Measurements from ENCODE around the gene SPOCK2.
A peak's percentile ranks its signal among the peaks of the same experiment; 100 is the strongest.
"Not testable (repeated sequence)": the region's sequence is repeated elsewhere in the genome, so short reads cannot be mapped to it uniquely, and the experiment has no call there.

The SPOCK2 gene, protein sequence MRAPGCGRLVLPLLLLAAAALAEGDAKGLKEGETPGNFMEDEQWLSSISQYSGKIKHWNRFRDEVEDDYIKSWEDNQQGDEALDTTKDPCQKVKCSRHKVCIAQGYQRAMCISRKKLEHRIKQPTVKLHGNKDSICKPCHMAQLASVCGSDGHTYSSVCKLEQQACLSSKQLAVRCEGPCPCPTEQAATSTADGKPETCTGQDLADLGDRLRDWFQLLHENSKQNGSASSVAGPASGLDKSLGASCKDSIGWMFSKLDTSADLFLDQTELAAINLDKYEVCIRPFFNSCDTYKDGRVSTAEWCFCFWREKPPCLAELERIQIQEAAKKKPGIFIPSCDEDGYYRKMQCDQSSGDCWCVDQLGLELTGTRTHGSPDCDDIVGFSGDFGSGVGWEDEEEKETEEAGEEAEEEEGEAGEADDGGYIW

DNA sequence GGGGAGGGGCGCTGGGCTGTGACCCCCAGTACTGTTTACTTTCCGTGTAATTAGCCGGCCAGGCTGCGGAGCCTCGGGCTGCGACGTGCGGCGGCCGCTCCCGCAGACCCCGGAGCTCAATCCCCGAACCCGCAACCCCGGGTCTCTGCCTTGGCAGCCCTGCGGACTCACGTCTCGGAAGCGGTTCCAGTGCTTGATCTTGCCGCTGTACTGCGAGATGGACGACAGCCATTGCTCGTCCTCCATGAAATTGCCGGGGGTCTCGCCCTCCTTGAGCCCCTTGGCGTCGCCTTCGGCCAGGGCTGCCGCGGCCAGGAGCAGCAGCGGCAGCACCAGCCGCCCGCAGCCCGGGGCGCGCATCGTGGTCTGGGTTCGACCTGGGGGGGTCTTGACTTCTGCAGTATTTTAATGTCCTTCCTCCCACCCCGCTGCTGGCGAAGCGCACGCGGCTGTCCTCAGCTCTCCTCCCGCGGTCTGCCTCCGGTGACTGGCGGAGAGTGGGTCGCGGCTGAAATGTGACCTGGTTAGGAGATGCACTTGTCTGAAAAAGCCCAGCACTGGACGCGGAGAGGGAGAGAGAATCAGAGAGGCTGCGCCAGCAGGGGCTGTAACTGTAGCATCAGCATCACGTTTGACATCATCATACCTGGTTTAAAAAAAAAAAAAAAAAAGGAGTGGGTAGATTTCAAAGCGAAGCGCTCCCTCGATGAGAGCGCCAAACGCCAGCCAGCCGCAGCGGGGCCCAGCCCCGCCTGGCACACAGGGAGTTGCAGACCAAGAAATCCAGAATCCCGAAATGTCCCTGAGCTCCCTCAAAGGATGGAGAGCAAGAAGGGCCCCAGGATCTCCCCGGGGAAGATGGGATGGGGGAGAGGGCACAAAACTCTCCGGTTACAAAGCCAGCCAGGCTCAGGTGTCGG lies at the start of gene SPOCK2:
SPOCK2 (minus strand) TSS at position 583 of the 920 bp plus-strand sequence; CDS start at position 360, 223 bp downstream.
- no peak for DNase-seq

DNA sequence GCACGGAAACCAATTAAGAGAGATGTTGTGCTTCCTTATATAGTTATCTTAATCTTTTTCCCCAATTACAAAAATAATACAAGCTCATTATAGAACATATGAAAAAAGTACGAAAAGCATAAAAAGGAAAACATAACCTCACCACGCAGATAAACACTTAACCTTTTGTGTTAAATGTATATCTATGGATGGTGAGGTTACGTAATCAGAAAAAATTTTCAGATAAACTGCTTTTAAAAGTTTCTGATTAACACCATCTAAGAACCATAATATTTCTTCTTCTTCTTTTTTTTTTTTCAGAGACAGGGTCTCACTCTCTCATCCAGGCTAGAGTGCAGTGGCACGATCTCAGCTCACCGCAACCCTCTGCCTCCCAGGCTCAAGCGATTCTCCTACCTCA lies 49.2 kb upstream of the SPOCK2 start:
- no peak for DNase-seq

DNA sequence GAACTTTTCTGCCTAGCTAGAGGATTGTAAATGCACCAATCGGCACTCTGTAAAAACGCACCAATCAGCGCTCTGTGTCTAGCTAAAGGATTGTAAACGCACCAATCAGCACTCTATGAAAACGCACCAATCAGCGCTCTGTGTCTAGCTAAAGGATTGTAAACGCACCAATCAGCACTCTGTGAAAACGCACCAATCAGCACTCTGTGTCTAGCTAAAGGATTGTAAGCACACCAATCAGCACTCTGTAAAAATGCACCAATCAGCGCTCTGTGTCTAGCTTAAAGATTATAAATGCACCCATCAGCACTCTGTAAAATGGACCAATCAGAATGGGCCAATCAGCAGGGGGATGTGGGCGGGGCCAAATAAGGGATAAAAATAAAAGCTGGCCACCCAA lies 47.9 kb upstream of the SPOCK2 start:
- DNase-seq: not testable (repeated sequence)

DNA sequence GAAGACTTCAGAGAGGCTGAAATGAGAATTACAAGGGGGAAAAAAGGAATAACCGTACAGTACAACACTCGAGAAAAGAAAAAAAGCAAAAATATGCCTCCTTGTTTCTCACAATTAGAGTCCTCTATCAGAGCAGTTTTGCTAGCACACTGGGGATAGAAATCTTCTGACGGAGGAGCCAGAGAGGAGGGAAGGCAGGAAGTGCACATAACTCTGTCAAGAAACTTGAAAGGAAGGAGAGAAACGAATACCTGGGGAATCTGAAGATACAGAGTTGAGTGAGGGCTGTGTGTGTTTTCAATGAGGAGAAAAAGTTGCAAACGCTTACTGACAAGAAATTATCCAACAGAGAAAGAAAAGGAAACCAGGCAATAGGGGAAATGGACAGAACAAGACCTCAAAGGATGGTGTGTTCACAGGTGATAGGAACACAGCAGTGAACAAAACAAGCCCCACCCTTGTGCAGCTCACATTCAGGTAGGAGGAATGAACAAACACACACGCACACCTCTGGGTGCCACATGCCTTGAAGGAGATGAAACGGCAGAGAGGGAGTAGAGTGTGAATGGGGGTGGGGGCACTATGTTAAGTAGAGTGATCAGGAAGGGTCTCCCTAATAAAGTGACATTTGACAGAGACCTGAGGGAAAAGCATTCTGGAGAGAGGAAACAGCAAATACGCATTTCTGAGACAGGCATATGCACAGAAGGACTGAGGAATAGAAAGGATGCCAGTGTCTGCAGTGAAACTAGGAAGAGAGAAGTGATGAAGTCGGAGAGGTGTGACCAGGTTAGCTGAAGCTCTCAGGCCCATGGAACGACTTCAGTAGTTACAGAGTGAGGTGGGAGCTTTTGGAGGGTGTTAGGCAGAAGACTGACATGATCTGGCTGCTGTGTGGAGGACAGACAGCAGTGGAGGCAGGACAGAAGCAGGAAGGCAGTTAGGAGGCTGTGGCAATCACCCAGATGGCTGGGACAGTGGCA lies 46.7 kb upstream of the SPOCK2 start:
- no peak for DNase-seq

DNA sequence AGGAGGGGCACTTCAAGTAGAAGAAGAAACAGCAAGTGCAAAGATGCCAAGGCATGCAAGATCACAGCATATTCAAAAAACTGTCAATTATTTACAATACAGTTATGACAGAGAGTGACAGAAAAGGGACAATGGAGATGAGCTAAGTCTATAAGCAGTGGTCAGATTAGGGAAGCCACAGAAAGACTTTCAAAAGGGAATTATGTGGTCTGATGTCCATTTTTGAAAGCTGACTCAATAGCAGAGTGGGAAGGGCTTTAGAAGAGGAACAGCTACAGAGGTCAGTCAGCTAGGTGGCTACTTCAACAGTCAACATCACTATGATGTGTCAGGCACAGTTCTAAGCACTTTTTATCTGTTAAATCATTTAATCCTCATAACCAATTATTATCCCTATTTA lies 45.2 kb upstream of the SPOCK2 start:
- DNase-seq: no peak

DNA sequence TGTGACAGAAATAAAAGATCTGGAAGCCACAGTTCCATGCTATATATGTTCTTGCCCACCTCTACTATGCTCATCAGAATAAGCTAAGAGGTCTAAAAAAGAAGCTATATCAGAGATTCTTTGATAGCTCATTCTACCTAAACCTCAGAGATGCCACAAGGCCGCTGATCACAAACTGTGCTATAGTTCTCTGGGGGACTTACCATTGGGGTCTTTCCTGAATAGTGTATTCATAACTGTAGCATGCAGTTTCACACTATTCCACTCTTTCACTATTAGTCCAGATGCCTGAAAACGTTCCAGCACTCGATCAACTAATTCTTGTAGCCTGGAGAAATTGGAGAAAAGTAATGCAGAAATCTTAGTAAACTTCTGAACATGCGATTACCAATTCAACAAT lies 44.5 kb upstream of the SPOCK2 start:
- DNase-seq: no peak

DNA sequence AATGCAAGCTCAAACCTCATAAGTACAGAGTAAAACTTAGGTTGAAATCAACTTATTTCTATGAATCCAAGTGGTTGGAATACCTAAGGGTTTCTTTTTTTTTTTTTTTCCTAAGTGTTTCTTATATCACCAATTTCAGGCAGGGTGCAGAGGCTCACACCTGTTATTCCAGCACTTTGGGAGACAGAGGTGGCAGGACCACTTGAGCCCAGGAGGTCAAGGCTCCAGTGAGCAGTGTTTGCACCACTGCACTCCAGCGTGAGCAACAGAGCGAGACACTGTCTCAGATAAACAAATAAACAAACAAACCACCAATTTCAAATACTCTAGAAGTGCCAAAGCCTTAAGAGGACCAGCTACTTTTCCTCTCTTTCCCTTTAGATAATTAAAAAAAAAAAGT lies 39.2 kb upstream of the SPOCK2 start:
- DNase-seq: no peak

DNA sequence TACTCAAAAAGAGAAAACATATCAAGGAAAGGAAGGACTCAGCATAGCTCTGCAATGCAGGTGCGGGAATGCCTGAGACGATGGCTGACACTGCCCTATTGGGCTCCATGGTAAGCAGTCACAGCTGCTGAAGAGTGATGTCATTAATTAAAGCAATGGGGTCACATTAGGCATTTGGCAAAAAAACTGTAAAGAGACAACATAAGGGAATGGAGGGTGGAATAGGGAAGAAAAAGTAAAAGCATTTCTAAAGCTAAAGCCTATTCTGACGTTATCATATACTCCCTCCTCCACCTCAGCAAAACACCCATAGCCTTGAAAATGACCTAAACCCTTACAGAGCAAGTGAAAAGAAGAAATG lies 38.5 kb upstream of the SPOCK2 start:
- no peak for DNase-seq

DNA sequence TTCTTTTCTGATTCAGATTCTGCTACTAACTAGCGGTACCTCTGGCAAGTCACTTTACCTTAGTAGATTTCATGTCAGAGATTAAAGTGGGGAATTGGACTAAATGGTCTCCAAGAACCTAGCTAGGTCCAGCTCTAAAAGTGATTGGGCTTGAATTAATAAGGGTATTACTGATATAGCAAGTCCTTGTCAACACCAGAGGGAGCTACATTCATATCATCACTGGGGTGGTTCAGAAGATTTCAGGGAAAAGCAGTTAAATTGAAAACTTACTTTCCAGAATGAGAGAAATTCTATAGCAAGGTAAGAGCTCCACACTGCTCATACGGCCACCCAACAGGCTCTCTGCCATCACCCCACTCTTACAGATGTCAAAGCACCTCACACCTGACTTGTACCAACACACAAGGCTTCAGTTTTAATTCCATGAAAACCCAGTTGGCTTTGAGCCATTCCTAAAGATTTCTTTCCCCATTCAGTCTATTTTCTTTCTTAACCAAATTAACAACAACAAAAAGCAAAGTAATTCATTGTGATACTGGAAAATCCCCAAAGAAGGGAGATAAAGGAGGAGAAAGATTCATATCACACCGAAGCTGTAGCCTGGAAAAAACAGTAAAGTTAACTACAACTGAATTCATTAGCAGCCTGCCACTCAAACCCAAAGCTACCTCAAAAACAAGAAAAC lies 38.0 kb upstream of the SPOCK2 start:
- DNase-seq: peak in 1 of 2 experiments; percentile 19

DNA sequence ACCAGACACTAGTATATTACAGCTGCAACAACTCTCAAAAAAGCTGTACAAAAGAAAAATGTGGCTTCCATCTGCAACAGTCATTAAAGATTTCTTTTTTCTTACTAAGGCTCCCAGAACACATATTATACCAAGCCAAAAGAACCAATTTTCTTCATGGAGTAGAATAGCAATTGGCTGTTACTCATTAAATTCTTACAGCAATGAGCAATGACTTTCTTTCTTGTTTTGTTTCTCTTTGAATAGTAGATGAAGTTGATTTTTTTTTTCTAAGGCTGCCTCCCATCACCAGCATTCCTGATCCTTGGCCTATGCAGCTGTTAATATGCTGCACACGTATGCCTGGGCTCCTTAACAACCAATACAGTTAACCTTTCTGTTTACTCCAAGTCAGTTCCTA lies 36.6 kb upstream of the SPOCK2 start:
- no peak for DNase-seq

DNA sequence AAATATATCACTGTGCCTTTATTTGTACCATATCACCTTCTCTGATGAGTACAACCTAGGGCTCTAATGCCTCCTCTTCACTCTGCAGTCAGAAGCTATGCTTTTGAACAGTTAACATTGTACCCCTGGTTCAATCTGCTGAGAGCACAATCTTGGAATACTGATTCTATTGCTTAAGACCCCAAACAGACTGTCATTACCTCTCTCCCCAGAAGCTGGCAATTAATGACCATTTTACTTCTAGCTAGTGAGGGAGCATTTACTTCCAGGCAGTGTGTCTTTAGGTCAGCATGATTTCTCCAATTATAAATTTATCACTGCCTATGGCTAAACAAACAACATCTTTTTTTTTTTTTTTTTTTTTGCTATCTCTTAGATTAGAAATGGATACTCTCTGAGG lies 36.0 kb upstream of the SPOCK2 start:
- no peak for DNase-seq

DNA sequence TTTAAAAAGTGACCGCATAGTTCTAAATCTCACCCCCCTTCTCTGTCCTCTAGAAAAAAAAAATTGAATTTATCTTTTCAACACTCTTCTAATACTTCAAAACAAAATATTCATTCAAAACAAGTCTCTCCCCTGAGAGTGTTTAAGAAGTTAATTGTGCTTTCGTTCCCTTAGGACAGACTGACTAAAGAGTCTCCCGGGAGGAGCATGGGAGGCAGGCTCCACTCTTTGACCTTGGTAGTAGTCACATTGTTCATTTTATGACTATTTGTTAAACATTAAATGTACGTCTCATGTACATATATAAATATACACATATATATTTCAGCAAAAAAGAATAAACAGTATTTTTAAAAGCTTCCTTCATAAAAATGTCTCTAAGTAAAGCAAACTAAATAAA lies 35.3 kb upstream of the SPOCK2 start:
- no peak for DNase-seq

DNA sequence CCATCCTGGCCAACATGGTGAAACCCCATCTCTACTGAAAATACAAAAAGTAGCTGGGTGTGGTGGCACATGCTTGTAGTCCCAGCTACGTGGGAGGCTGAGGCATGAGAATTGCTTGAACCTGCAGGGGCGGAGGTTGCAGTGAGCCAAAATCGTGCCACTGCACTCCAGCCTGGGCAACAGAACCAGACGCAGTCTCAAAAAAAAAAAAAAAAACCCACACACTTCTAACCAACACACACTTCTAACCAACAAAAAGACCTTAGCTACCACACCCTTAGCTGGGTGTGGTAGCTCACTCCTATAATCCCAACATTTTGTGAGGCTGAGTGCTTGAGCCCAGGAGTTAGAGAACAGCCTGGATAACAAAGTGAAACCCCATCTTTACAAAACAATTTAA lies 33.9 kb upstream of the SPOCK2 start:
- DNase-seq: no peak

DNA sequence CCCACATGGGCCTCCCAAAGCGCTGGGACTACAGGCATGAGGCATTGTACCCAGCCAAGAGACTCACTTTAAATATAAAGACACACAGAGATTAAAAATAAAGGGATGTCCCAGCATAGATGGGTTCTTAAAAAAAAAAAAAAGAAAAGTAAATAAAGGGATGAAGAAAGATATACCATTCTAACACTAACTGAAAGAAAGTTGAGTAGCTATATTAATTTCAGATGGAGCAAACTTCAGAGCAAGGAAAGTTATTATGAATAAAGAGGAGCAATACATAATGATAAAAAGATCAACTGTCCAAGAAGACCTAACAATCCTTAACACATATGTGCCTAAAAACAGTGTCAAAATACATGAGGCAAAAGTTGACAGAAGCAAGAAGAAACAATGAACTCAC lies 33.0 kb upstream of the SPOCK2 start:
- no peak for DNase-seq

DNA sequence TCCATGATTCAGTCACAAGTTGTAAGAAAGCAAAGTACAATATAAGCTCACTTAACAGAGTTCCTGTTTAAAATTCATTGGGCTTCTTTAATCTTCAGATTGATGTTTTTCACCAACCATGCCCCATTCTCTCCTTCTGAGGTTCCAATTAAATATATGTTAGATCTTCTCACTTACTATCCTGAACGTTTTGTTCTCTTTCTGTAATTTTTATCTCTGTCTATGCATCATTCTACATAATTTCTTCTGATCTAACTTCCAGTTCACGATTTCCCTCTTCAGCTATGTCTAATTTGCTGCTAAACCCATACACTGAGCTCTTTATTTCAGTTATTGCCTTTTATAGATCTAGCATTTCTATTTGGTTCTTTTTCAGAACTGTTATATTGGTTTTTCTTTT lies 28.0 kb upstream of the SPOCK2 start:
- DNase-seq: no peak

DNA sequence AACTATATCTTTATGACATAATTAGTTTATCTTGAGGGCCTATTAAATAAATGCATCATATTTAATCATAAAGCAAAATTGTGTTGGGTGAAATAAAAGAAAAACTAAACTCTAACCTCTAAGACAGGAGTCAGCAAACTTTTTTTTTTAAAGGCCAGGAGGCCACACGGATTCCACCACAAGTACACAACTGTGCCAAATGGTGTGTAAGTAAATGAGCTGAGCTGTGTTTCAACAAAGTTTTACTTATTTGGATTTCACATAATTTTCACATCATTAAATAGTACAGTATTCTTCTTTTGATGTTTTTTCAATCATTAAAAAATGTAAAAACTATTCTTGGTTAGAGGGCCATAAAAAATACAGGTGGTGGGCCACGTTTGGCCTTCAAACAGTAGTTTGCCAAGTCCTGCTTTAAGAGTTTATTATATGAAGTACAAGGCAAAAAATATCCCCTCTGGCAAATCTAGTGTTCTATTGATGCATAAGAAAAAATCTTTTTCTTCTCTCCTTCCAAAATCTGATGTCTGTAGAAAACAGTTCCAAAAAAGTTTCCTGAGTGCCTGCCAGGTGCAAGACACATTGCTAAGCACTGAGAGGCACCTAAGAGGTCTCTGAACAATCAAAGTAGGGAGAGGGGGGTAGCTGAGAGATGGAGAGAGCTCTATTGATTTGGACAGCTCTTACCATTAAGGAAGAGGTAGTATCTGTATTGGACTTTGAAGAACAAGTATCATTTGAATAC lies 26.5 kb upstream of the SPOCK2 start:
- DNase-seq: no peak

DNA sequence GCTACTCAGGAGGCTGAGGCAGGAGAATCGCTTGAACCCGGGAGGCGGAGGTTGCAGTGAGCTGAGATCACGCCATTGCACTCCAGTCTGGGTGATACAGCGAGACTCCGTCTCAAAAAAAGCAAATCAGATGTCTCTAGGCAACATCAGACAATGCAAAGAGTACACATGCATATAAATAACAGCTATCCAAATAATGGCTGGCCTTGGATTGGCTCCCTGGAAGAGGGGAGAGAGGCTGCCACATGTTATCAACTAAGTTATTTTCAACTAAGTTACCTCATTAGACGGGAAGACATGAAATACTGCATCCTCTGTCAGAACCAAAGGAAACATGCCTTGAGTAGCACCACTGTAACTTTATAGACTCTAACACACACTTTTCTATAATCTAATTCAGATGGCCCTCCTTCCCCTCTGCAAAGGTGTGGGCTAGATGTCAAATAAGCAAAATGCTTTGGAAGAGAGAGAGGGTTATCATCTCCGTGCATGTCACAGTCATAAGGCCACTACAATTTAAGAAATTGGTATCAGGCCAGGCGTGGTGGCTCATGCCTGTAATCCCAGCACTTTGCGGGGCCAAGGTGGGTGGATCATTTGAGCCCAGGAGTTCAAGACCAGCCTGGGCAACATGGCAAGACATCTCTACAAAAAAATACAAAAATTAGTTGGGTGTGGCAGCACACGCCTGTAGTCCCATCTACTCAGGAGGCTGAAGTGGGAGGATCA lies 22.5 kb upstream of the SPOCK2 start:
- DNase-seq: no peak

DNA sequence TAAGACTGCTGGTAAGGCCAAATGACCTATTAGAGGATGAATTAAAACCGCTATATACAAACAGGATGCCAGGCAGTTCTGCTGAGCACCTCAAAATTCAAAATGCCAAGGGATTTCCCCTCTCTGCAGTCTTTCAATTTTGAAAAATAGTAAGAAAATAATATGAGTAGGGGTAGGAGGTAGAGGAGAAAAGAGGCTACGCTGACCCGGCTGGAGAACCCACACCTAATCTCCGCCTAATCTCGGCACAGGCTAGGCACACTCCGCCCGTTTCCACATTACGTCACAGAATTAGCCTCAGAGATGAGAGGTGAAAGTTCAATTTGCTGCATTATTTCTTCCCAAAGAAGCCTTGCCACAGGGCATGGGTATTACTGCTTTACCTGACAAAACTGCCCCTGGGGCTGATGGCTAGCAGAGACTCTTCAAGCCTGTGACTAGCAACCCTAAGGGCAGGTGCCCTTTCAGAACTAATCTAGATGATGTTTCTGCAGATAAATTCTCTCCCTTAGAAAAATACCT lies 21.3 kb upstream of the SPOCK2 start:
- no peak for DNase-seq

DNA sequence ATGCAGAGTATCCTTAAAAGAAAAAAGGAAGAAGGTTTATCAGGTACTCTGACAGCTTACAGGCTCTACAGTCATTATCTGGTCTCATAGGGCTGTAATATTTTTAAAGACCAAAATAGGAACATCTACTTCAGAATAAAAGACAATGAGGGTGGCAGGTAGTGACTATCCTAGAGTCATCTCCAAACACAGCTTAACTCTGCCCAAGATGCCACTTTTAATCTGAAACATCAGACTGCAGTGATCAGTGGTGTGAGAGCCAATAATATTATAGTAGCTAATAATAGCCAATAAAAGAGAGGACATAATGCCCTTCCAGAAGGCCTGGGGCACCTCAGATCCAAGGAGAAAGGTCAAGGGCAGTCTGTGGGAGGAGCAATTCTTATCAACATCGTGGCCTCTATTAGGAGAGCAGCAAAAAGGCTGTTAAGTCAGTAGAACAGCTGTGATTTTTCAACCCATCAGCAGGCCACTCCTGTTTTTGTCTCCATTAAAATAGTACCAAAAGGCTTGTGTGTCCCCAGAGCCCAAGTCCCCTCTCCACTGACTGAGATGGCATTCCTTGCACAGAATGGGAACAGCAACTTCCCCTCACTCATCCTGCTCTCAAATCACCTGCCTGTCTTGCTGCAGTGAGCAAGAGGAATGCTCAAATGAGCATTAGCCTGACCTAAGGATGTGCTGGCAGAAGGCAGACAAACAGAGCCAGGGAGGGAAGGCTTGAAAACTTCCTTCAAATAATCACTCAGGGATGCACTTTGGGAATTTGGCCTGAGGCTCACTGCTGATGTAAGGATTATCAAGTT lies 20.7 kb upstream of the SPOCK2 start:
- no peak for DNase-seq

DNA sequence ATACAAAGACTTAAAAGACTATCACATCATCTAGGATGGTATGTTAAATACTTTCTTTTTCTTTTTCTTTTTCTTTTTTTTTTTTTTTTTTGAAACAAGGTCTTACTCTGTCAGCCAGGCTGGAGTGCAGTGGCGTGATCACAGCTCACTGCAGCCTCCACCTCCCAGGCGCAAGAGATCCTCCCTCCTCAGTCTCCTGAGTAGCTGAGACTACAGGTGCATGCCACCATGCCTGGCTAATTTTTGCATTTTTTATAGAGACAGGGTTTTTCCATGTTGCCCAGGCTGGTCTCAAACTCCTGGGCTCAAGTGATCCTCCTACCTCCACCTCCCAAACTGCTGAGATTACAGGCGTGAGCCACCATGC lies 19.6 kb upstream of the SPOCK2 start:
- not testable (repeated sequence) for DNase-seq
